Keratinocyte (primary cell): ENCODE data around the gene LRP1B. TPM values are rescaled to one million over a fixed set of nuclear protein-coding genes. Genes with fewer than 3 reads are reported as not detected.

ENCODE experiments used
- DNase-seq: peaks from one replicate; pipeline ENCODE4 v3.0.0-alpha.2; 2011; ENCODE audit warnings: low read depth, missing footprints, low spot score
- FAIRE-seq: peaks from 2 replicates; lab custom pipeline; 2011; peaks lifted over from hg19 to GRCh38; lab: Jason Lieb, UNC
- H2AFZ ChIP-seq: 2 replicates; pipeline ENCODE4 v1.6.0; 2012; ENCODE audit warnings: low read length, control low read depth, inconsistent platforms; ENCODE audit not compliant: control insufficient read depth
- H3K27ac ChIP-seq: 2 replicates; pipeline ENCODE4 v1.5.1; 2011; ENCODE audit warnings: low read length; ENCODE audit not compliant: control insufficient read depth, insufficient read depth
- H3K27me3 ChIP-seq: 3 replicates; pipeline ENCODE4 v1.6.0; 2011; ENCODE audit warnings: low read length; ENCODE audit not compliant: control insufficient read depth, insufficient read depth; ENCODE audit errors: extremely low read depth
- H3K36me3 ChIP-seq, 2 experiments: 2 replicates in 1 of 2; 3 replicates in 1 of 2; pipeline ENCODE4 v1.5.1; 2011; ENCODE audit warnings: low read length in 2 of 2, mild to moderate bottlenecking in 1 of 2; ENCODE audit not compliant: control insufficient read depth in 2 of 2, insufficient read depth in 2 of 2; ENCODE audit errors: extremely low read depth in 1 of 2
- H3K4me1 ChIP-seq: 3 replicates; pipeline ENCODE4 v1.5.1; 2011; ENCODE audit warnings: low read length; ENCODE audit not compliant: control insufficient read depth, insufficient read depth; ENCODE audit errors: extremely low read depth
- H3K4me2 ChIP-seq: 3 replicates; pipeline ENCODE4 v1.6.0; 2011; ENCODE audit warnings: low read depth, low read length; ENCODE audit not compliant: control insufficient read depth, insufficient read depth; ENCODE audit errors: extremely low read depth
- H3K4me3 ChIP-seq, 3 experiments: fragments of 200-600 bp in 1 of 3; sonication (generic) in 1 of 3; 2 replicates in 2 of 3; 3 replicates in 1 of 3; pipeline ENCODE4 v1.5.1; 2011 to 2016; ENCODE audit warnings: low read length in 3 of 3, mild to moderate bottlenecking in 3 of 3, control low read depth in 2 of 3, inconsistent platforms in 1 of 3, low read depth in 1 of 3, mixed read lengths in 1 of 3, mixed run types in 1 of 3, moderate library complexity in 1 of 3; ENCODE audit not compliant: control insufficient read depth in 2 of 3, insufficient read depth in 2 of 3; ENCODE audit errors: extremely low read depth in 1 of 3
- H3K79me2 ChIP-seq: 2 replicates; pipeline ENCODE4 v1.6.0; 2012; ENCODE audit warnings: low read length; ENCODE audit not compliant: control insufficient read depth, insufficient read depth
- H3K9ac ChIP-seq: 3 replicates; pipeline ENCODE4 v1.6.0; 2011; ENCODE audit warnings: low read length; ENCODE audit not compliant: control insufficient read depth, insufficient read depth; ENCODE audit errors: extremely low read depth
- H3K9me1 ChIP-seq: 3 replicates; pipeline ENCODE4 v1.6.0; 2011; ENCODE audit warnings: low read length; ENCODE audit not compliant: control insufficient read depth, insufficient read depth; ENCODE audit errors: extremely low read depth
- H3K9me3 ChIP-seq: 2 replicates; pipeline ENCODE4 v1.5.1; 2012; ENCODE audit warnings: low read depth, low read length; ENCODE audit not compliant: control insufficient read depth
- H4K20me1 ChIP-seq: 3 replicates; pipeline ENCODE4 v1.6.0; 2011; ENCODE audit warnings: low read length; ENCODE audit not compliant: control insufficient read depth, insufficient read depth; ENCODE audit errors: extremely low read depth
- EZH2 ChIP-seq: IDR thresholded peaks from one replicate; pipeline ENCODE4 v1.6.1; 2012; ENCODE audit warnings: inconsistent platforms, mild to moderate bottlenecking, low read length, moderate library complexity
- dilution Hi-C: fragments of 300-500 bp; cut with MboI; formaldehyde crosslinking; loops from one replicate; pipeline ENCODE4 v1.7.0; 2020; ENCODE audit warnings: low sequenced_read_pairs; ENCODE audit not compliant: extremely low pct_ligation_motif_present
- polyA plus RNA-seq, 5 experiments: library from polyadenylated mRNA; depleted of rRNA in 3 of 5; stranded (reverse) in 3 of 5; stranded (forward) in 1 of 5; unstranded in 1 of 5; fragments of >200 nt; gene quantifications; 1 replicate in 1 of 5; 2 replicates in 3 of 5; 3 replicates in 1 of 5; pipeline versions ENCODE4 v1.2.1 to v1.2.3, GENCODE V29; 2011 to 2012; ENCODE audit warnings: missing spikeins in 2 of 5, low read depth in 1 of 5, low replicate concordance in 1 of 5
- TF ChIP-seq, protein P1 (sequence below), 3 experiments: IDR thresholded peaks in 1 of 3; conservative IDR thresholded peaks in 1 of 3; optimal IDR thresholded peaks in 1 of 3; 2 replicates in 2 of 3; 3 replicates in 1 of 3; pipeline versions ENCODE3 to v1.5.1; 2011; ENCODE audit warnings: low read length in 3 of 3, mild to moderate bottlenecking in 3 of 3, moderate library complexity in 2 of 3, control low read depth in 1 of 3, inconsistent platforms in 1 of 3; ENCODE audit not compliant: insufficient read depth in 2 of 3; ENCODE audit errors: extremely low read depth in 1 of 3

Gene LRP1B
- polyA plus RNA-seq, 1 donor (not counting 4 experiments of a cell fraction or from before 2014, with no cell fraction given), result not detected

DNA sequence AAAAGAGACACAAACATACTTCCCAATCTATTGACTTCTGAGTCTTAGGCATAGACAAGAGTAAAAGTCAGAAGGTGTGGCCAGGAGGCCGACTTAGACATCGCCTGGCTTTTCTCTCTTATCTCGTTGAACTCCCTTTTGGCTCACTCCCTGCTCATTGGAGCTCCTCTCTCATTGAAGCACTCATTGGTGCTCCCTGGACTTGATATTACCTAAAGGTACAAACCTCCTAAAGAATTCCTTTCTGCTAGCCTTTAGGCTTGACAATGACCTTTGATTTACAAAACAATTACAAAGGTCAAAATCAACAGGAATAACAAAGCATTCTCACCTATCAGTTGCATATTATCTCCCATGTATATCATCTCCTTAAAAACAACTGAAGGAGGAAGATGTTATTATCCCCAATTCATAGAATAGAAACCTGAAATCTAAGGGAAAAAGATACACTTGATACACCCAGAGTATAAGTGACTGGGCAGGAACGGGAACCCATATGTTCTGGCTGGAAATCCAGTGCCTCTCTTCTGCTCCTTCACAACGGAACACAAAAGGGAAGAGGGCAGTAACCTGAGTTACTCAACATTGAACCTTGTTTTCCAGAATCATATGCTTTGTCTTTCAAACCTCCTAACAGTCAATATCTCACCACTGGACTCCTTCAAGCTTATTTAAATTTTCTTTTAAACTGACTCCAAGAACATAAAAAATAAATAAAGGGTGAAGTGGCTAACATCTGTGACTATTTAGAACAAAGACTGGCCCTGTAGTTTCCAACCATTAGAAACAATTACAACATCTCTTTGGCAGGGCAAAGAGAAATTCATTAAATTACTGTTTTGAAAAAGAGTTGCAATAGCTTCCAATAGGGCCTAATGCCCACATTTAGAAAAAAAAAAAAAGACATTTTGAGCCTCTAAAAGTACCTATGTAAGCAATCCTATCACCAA lies 1247.9 kb downstream of the LRP1B start:
- H2AFZ ChIP-seq, result no peak overlapping the region
- FAIRE-seq, result no peak

DNA sequence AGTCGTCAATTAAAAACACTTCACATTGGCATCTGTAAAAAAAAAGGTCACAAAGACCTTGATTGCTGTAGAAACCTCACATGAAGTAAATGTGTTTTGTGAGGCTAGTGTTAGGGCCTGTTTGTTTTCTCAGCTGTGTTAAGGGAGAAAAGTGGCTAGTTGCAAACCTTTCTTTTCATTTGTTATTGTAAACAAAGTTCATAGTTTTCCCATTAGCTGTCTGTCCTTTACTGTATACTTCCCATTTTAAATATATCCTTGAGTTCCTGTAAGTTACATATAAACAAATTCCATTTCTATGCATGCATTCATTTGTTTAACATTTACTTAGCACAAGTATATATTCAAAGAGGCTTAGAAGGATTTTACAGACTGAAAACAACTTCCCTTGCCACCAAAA lies 1250.2 kb downstream of the LRP1B start:
- H3K36me3 ChIP-seq, result no peaks in the 10 kb centered on the region
- no peaks in the 10 kb centered on the region for H4K20me1 ChIP-seq
- no peak overlapping the region for H3K4me2 ChIP-seq
- no peaks in the 10 kb centered on the region for H3K27me3 ChIP-seq
- no peak overlapping the region for H3K4me3 ChIP-seq
- DNase-seq, result no peak
- H2AFZ ChIP-seq, result no peak overlapping the region
- no peaks in the 10 kb centered on the region for H3K79me2 ChIP-seq
- no peaks in the 10 kb centered on the region for H3K9me1 ChIP-seq
- FAIRE-seq, result no peak
- dilution Hi-C loops, result no loop called here
- H3K4me1 ChIP-seq, result no peaks in the 10 kb centered on the region
- no peaks in the 10 kb centered on the region for H3K9me3 ChIP-seq
- TF ChIP-seq, protein P1, sequence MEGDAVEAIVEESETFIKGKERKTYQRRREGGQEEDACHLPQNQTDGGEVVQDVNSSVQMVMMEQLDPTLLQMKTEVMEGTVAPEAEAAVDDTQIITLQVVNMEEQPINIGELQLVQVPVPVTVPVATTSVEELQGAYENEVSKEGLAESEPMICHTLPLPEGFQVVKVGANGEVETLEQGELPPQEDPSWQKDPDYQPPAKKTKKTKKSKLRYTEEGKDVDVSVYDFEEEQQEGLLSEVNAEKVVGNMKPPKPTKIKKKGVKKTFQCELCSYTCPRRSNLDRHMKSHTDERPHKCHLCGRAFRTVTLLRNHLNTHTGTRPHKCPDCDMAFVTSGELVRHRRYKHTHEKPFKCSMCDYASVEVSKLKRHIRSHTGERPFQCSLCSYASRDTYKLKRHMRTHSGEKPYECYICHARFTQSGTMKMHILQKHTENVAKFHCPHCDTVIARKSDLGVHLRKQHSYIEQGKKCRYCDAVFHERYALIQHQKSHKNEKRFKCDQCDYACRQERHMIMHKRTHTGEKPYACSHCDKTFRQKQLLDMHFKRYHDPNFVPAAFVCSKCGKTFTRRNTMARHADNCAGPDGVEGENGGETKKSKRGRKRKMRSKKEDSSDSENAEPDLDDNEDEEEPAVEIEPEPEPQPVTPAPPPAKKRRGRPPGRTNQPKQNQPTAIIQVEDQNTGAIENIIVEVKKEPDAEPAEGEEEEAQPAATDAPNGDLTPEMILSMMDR (optimal IDR thresholded peaks at IDR 0.05 in 1 of 3, IDR thresholded peaks at IDR 0.05 in 1 of 3, conservative IDR thresholded peaks at IDR 0.05 in 1 of 3; ENCODE audit: extremely low read depth in 1 of 3, insufficient read depth in 2 of 3, low read length in 3 of 3), result no peak
- no peak for TF ChIP-seq EZH2
- no peak overlapping the region for H3K9ac ChIP-seq
- no peak overlapping the region for H3K27ac ChIP-seq

More for the DNA sequence above, 1247.9 kb downstream of the LRP1B start:
- no peak for DNase-seq
- H3K27ac ChIP-seq, result no peak overlapping the region
- TF ChIP-seq, protein P1 (optimal IDR thresholded peaks at IDR 0.05 in 1 of 3, IDR thresholded peaks at IDR 0.05 in 1 of 3, conservative IDR thresholded peaks at IDR 0.05 in 1 of 3; ENCODE audit: extremely low read depth in 1 of 3, insufficient read depth in 2 of 3, low read length in 3 of 3), result no peak
- no peak for TF ChIP-seq EZH2
- no peaks in the 10 kb centered on the region for H4K20me1 ChIP-seq
- no peaks in the 10 kb centered on the region for H3K9me1 ChIP-seq
- no peaks in the 10 kb centered on the region for H3K27me3 ChIP-seq
- H3K4me2 ChIP-seq, result no peak overlapping the region
- no peak overlapping the region for H3K4me3 ChIP-seq
- dilution Hi-C loops, result no loop called here
- H3K79me2 ChIP-seq, result no peaks in the 10 kb centered on the region
- no peaks in the 10 kb centered on the region for H3K4me1 ChIP-seq
- no peak overlapping the region for H3K9ac ChIP-seq
- no peaks in the 10 kb centered on the region for H3K36me3 ChIP-seq
- no peaks in the 10 kb centered on the region for H3K9me3 ChIP-seq
